GM19240 (cell line): ENCODE measurements around the gene SPACDR.
A peak's percentile ranks its signal among the peaks of the same experiment; 100 is the strongest.

Experiments used
- DNase-seq: peaks from one replicate; pipeline ENCODE4 v3.0.0; 2011; ENCODE audit warnings: low spot score; ENCODE audit not compliant: insufficient read length

The SPACDR gene

GRCh38 chr7:100437150-100438100 lies 26.6 kb downstream of the SPACDR start:
- no peak for DNase-seq

- DNase-seq = no peak
Observed at GRCh38 chr7:100435401-100436304, 28.4 kb downstream of the SPACDR start.

GRCh38 chr7:100434297-100435144 lies 29.5 kb downstream of the SPACDR start:
- DNase-seq = no peak

- DNase-seq = no peak
Observed at GRCh38 chr7:100433592-100434296, 30.3 kb downstream of the SPACDR start.

- DNase-seq = no peak
Observed at GRCh38 chr7:100433276-100433591, 30.8 kb downstream of the SPACDR start.

GRCh38 chr7:100432621-100433275 lies 31.3 kb downstream of the SPACDR start:
- DNase-seq = no peak

- no peak for DNase-seq
Observed at GRCh38 chr7:100432053-100432452, 32.0 kb downstream of the SPACDR start.

GRCh38 chr7:100431286-100431735 lies 32.7 kb downstream of the SPACDR start:
- DNase-seq = no peak

- no peak for DNase-seq
Observed at GRCh38 chr7:100430493-100431285, 33.4 kb downstream of the SPACDR start.

- peak; percentile 77 for DNase-seq
Observed at GRCh38 chr7:100429637-100430492, 34.2 kb downstream of the SPACDR start, which contains the start of gene MEPCE. MEPCE (plus strand) TSS chr7:100429831; CDS start chr7:100430019, 188 bp downstream.

- peak; percentile 71 for DNase-seq
Observed at GRCh38 chr7:100428967-100429636, 35.0 kb downstream of the SPACDR start.

GRCh38 chr7:100428199-100428966 lies 35.7 kb downstream of the SPACDR start, which contains the start of gene ZCWPW1:
ZCWPW1 (minus strand) TSS chr7:100428703; CDS start chr7:100420649, 8,054 bp downstream.
- DNase-seq = peak; percentile 71

GRCh38 chr7:100427762-100428198 lies 36.3 kb downstream of the SPACDR start:
- no peak for DNase-seq

GRCh38 chr7:100426516-100426915 lies 37.5 kb downstream of the SPACDR start:
- DNase-seq = no peak

- no peak for DNase-seq
Observed at GRCh38 chr7:100425347-100425746, 38.7 kb downstream of the SPACDR start.

GRCh38 chr7:100423315-100423714 lies 40.7 kb downstream of the SPACDR start:
- DNase-seq = no peak
